GM12872 (cell line): ENCODE measurements around the gene HSD11B1.

ENCODE experiments used
- TF ChIP-seq, protein P1 (sequence below): IDR thresholded peaks from 3 replicates; pipeline ENCODE4 v1.5.1; 2011; ENCODE audit warnings: low read depth, mild to moderate bottlenecking, low read length, moderate library complexity; ENCODE audit not compliant: insufficient read depth

Gene HSD11B1

DNA sequence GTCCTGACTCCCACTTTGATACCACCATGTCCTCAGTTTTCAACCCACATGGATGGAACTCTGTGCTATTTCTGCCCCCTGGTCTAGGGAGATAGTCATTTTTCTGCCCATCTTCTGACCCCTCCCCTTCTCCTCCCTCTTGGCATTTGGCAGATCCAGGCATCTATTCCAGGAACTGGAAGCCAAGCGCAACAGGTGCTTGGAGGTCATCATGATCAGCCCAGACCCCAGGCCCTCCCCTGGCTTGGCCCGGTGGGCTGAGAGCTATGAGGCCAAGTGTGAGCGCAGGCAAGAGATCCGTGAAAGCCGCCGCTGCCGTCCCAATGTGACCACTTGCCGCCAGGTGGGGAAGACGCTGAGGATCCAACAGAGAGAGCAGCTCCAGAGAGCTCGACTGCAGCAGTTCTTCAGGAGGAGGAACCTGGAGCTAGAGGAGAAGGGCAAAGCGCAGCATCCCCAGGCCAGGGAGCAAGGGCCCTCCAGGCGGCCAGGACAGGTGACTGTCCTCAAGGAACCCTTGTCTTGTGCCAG, 55.2 kb downstream of the HSD11B1 start:
- TF ChIP-seq, protein P1, sequence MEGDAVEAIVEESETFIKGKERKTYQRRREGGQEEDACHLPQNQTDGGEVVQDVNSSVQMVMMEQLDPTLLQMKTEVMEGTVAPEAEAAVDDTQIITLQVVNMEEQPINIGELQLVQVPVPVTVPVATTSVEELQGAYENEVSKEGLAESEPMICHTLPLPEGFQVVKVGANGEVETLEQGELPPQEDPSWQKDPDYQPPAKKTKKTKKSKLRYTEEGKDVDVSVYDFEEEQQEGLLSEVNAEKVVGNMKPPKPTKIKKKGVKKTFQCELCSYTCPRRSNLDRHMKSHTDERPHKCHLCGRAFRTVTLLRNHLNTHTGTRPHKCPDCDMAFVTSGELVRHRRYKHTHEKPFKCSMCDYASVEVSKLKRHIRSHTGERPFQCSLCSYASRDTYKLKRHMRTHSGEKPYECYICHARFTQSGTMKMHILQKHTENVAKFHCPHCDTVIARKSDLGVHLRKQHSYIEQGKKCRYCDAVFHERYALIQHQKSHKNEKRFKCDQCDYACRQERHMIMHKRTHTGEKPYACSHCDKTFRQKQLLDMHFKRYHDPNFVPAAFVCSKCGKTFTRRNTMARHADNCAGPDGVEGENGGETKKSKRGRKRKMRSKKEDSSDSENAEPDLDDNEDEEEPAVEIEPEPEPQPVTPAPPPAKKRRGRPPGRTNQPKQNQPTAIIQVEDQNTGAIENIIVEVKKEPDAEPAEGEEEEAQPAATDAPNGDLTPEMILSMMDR: no peak

DNA sequence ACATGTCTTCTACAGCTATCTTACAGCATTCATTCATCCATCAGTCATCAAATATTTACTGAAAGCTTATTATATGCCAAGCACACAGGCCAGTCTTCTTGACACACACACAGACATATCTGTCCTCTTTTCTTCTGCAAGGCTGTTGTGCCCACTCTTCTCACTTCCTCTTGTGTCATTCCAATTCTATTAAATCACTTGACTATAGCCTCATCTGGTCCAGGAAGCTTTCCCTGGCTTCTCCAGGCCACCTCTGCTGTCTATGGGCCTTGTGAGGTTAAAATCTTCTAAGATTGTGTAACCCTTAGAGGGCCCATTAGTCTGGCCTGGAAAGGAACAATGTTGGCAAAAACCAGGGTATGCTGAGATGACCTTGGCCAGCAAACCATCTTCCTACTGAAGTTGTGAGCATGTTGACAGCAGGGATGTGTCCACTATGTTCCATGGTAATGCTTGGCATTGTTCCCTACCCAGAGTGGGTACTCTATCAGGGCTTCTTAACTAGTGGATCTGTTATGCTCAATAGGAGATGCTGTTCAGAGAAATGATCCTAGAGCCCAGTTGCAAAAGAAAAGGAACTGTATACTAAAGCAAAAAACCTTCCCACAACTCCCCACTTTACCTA, 56.5 kb downstream of the HSD11B1 start:
- TF ChIP-seq, protein P1: no peak

DNA sequence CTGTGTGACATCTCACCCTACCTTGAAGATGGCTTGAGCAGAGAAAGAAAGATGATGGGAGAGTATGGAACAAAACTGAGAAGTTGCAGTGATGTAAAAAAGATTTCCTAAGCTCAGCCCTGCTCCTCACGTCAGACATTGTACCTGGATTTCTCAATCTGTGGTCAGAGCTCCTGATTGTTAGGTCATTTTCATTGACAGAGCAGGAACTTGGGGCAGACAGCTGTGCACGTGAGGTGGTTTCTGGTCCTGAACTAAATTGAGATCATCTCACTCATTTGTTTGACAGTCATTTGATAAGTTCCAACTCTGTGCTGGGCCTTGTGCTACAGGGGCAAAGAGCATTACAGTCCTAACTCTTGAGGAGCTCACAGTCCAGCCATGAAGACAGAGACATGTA, 61.4 kb downstream of the HSD11B1 start:
- TF ChIP-seq, protein P1: no peak

DNA sequence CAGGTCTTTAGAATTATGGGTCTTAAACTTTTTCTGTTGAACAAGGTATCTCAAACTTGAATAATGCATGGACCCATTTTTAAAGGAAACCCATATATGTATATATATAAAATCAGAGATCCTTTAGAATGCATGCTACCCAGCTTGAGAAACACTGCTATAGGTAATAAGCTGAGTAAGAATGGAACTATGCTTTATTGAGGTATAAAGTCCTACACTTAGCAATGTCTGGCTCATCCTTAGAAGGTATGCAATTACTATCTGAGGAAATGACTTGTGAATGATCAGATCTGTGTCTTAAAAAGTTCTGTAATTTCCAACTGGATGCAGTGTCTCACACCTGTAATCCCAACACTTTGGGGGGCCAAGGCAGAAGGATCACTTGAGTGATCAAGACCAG, 62.5 kb downstream of the HSD11B1 start:
- TF ChIP-seq, protein P1: no peak

DNA sequence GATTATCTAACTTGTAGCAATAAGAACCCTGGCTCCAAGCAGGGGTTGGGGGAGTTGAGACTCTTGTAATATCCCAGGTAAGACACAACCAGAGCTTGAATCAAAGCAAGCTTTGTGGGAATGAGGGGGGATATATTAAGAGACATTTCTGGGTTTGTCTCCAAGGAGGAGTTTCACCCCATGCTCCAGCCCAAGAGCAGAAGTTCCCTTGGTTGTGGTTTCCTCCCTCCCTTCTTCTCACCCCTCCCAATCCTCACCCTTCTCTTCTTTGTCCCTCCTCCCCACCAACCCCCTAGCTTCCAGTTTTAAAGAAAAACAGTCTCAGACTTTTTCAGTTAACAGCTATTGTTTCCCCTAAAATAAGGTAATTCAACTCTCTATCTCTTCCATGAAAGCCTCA, 63.1 kb downstream of the HSD11B1 start:
- TF ChIP-seq, protein P1: no peak

DNA sequence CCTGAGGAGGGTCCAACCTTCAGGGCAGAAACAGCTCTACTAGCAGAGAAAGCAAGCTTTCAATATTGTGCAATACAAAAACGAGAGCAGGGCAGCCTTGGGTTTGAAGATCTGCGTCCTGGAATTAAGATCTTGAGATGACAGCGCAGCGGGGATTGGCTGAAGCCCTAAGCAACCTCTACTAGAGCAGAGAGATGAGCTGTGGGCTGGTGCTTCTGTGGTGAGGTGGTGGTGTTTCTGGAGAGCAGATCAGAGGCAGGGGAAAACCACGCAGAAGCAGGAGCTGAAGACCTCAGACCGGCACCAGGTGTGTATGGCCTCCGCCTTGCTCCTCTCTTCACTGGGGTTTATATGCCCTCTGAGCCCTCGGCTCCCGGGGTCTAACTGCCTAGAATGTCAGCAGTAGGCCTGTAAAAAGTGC, 63.7 kb downstream of the HSD11B1 start:
- TF ChIP-seq, protein P1: no peak

DNA sequence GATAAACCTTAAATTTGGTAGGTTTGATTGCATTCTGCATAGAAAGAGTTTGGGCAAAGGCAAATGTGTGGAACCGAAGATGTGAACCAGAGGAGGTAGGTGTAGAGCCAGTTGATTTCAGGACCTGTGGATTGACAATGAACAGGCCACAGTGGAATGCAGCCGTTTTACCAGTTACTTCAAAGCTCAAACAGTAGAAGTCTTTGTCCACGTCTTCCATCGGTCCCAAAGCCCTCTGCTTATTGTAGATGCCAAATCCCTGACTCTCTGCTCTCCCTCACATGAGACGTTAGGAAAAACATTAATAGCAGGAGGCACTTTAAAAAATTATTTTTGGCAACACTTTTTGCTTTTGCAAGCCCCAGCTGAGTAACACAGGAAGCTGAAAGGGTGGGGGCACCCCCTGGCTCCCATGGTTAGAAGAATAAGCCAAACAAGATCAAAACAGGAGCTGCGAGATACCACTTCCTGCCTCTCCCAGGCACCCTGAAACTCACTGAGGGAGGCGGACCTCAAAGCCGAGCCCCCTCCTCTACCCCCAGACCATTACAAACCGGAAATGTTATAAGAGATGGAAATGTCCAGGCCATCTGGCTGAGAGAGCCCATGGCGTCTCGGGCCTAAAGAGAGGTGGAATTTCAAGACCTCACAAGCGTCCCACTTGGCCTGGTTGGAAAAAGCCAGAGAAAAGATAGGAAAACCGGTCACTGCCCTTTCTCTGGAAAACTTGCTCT, 64.7 kb downstream of the HSD11B1 start:
- TF ChIP-seq, protein P1: no peak
